Measurements from ENCODE around the gene PLCG2. TPM values are rescaled to one million over a fixed set of nuclear protein-coding genes. Genes with fewer than 3 reads are reported as not detected.

The PLCG2 gene
- total and polyA plus RNA-seq, 2 of the 8 experiments (the other 6 are each of a cell fraction or from before 2014, with no cell fraction given): 6.1 to 6.9 TPM

- Histone ChIP-seq H4K91ac (replicated peaks; ENCODE audit: insufficient read length, low read length) (no peak overlapping the region), H2BK15ac (ENCODE audit: low read length) (no peak overlapping the region), H3K27me3 (replicated peaks in 1 of 4; ENCODE audit: control insufficient read depth in 3 of 4, extremely low read depth in 1 of 4, insufficient read depth in 3 of 4, low read length in 3 of 4) (no peaks in the 10 kb centered on the region; a peak in 1 of 7 replicates), H3K4me2 (ENCODE audit: insufficient read depth in 1 of 2, low read depth in 2 of 2, low read length in 2 of 2) (no peak overlapping the region), H3K4me3 (ENCODE audit: extremely low read depth in 1 of 4, insufficient read depth in 2 of 4, low read depth in 3 of 4, low read length in 4 of 4) (no peak overlapping the region), H2AK5ac (ENCODE audit: low read depth, low read length) (no peak overlapping the region), H3K23me2 (ENCODE audit: low read depth, low read length) (no peaks in the 10 kb centered on the region), H3K27ac (ENCODE audit: low read depth, low read length) (no peak overlapping the region), H3K9ac (replicated peaks in 1 of 4; ENCODE audit: extremely low read depth in 1 of 4, low read depth in 3 of 4, low read length in 3 of 4) (no peak overlapping the region), H3K4me1 (replicated peaks in 1 of 4; ENCODE audit: control insufficient read depth in 3 of 4, insufficient read depth in 4 of 4, low read length in 3 of 4) (peaks cover 0 to 7% (median 1%) of the 10 kb centered on the region in 4 experiments; a peak in 2 of 7 replicates), H4K5ac (ENCODE audit: insufficient read length, low read depth, low read length) (no peak overlapping the region), H4K20me1 (replicated peaks in 1 of 2; ENCODE audit: control insufficient read depth in 1 of 2, insufficient read depth in 2 of 2, low read length in 2 of 2) (no peaks in the 10 kb centered on the region), H2BK5ac (ENCODE audit: low read depth, low read length) (no peak overlapping the region), H3K79me1 (ENCODE audit: low read depth, low read length) (no peaks in the 10 kb centered on the region), H3K14ac (ENCODE audit: insufficient read length) (no peak overlapping the region), H3K23ac (ENCODE audit: insufficient read length) (no peak overlapping the region), H2AFZ (ENCODE audit: low read length) (no peak overlapping the region), H3K79me2 (ENCODE audit: control insufficient read depth in 1 of 2, insufficient read depth in 2 of 2, low read length in 2 of 2) (no peaks in the 10 kb centered on the region), H4K8ac (ENCODE audit: extremely low read depth, insufficient read depth, low read length) (no peak overlapping the region), H3K4ac (replicated peaks; ENCODE audit: insufficient read length, low read depth, low read length) (no peak overlapping the region), H2BK20ac (ENCODE audit: low read length) (no peak overlapping the region), H2BK120ac (replicated peaks; ENCODE audit: low read depth, low read length) (no peak overlapping the region), H2BK12ac (ENCODE audit: low read depth, low read length) (no peak overlapping the region), H3K56ac (replicated peaks; ENCODE audit: insufficient read length, low read depth, low read length) (no peak overlapping the region), H3K9me3 (ENCODE audit: insufficient read depth in 2 of 2, low read depth in 1 of 2, low read length in 1 of 2) (no peaks in the 10 kb centered on the region; a peak in 1 of 4 replicates), H3K36me3 (ENCODE audit: control insufficient read depth in 2 of 4, insufficient read depth in 4 of 4, low read length in 3 of 4) (no peaks in the 10 kb centered on the region), H3K18ac (ENCODE audit: extremely low read depth, low read length) (no peak overlapping the region)
- DNase-seq (ENCODE audit: low read depth in 1 of 2, low spot score in 2 of 2) (no peak), FAIRE-seq (no peak)
- 79% methylated on average over 2 of the region's 2 CpGs; no CpG with 5 or more reads in 1 of the 2 experiments for WGBS, 2 experiments (ENCODE audit: extremely low coverage in 1 of 2, insufficient coverage in 1 of 2, insufficient read length in 1 of 2, insufficient replicate concordance in 2 of 2, low coverage in 1 of 2, low lambda C conversion rate in 2 of 2, missing lambda C conversion rate in 1 of 2)
- ChIA-PET CTCF (ENCODE audit: partially characterized antibody) (interaction anchor here (1.1 to 1.6 kb wide), 5 partner anchors 13 to 105 kb away, joined by 3 to 4 read pairs (median 3); no protein-coding TSS in a partner anchor), POLR2A (ENCODE audit: partially characterized antibody) (no interaction called here)
- TF ChIP-seq TAF7 (optimal IDR thresholded peaks at IDR 0.05; ENCODE audit: borderline replicate concordance, low read depth, low read length) (no peak), POLR2A (IDR thresholded peaks at IDR 0.05; ENCODE audit: control extremely low read depth in 1 of 2, low read depth in 2 of 2, low read length in 2 of 2) (no peak), JUN (IDR thresholded peaks at IDR 0.05; ENCODE audit: low read depth, low read length) (no peak), KDM5A (IDR thresholded peaks at IDR 0.05; ENCODE audit: low read length) (no peak), E2F6 (IDR thresholded peaks at IDR 0.05) (no peak), SAP30 (IDR thresholded peaks at IDR 0.05; ENCODE audit: insufficient read depth, insufficient replicate concordance, low read length) (no peak), FOSL1 (IDR thresholded peaks at IDR 0.05; ENCODE audit: insufficient read depth, low read depth, low read length) (no peak), HDAC6 (IDR thresholded peaks at IDR 0.05; ENCODE audit: low read depth, low read length) (no peak)
Measured at GRCh38 chr16:81834868-81835267, 55.8 kb downstream of the PLCG2 start.
